Endothelial cell of umbilical vein (primary cell): ENCODE results near the gene BHLHE23. TPM values are rescaled to one million over a fixed set of nuclear protein-coding genes. Genes with fewer than 3 reads are reported as not detected.

Source experiments
- BruUV-seq: library from RNA; stranded (reverse); fragments of 400-500 nt; replicated peaks from 2 replicates; lab custom pipeline; 2021; lab: Mats Ljungman, UMichigan
- CTCF ChIA-PET: fragments of 300-600, 350-600 bp; sonication (Branson Sonifier 250); formaldehyde crosslinking; loops from one replicate; lab custom pipeline; 2021; ENCODE audit warnings: antibody characterized with exemption, inconsistent platforms; lab: Charles Lee
- POLR2A ChIA-PET: fragments of 300-600, 350-600 bp; sonication (Branson Sonifier 250); formaldehyde crosslinking; loops from one replicate; lab custom pipeline; 2021; ENCODE audit warnings: antibody characterized with exemption, inconsistent platforms; lab: Charles Lee
- DNase-seq: peaks from one replicate; pipeline ENCODE4 v3.0.0-alpha.2; 2011; ENCODE audit warnings: low read depth, low spot score
- FAIRE-seq: peaks from 2 replicates; lab custom pipeline; 2011; peaks lifted over from hg19 to GRCh38; lab: Jason Lieb, UNC
- H2AFZ ChIP-seq: 2 replicates; pipeline ENCODE4 v1.6.0; 2012; ENCODE audit warnings: low read depth, low read length, control low read depth, inconsistent platforms
- H3K27ac ChIP-seq: 2 replicates; pipeline ENCODE4 v1.5.1; 2011; ENCODE audit warnings: low read depth, mild to moderate bottlenecking, control low read depth, low read length, moderate library complexity; ENCODE audit not compliant: insufficient read depth
- H3K27me3 ChIP-seq, 2 experiments: 2 replicates each; pipeline versions ENCODE4 v1.6.0 to v1.6.1; 2011; ENCODE audit warnings: low read length in 2 of 2, mixed read lengths in 1 of 2; ENCODE audit not compliant: control insufficient read depth in 2 of 2, insufficient read depth in 2 of 2
- H3K36me3 ChIP-seq, 2 experiments: 2 replicates in 1 of 2; 3 replicates in 1 of 2; pipeline ENCODE4 v1.5.1; 2011; ENCODE audit warnings: low read length in 2 of 2, mild to moderate bottlenecking in 1 of 2, moderate library complexity in 1 of 2; ENCODE audit not compliant: control insufficient read depth in 2 of 2, insufficient read depth in 2 of 2; ENCODE audit errors: extremely low read depth in 1 of 2
- H3K4me1 ChIP-seq: 3 replicates; pipeline ENCODE4 v1.5.1; 2011; ENCODE audit warnings: mild to moderate bottlenecking, low read length; ENCODE audit not compliant: control insufficient read depth, insufficient read depth; ENCODE audit errors: extremely low read depth
- H3K4me2 ChIP-seq: 2 replicates; pipeline ENCODE4 v1.6.1; 2011; ENCODE audit warnings: low read length, control low read depth, mixed read lengths; ENCODE audit not compliant: insufficient read depth
- H3K4me3 ChIP-seq, 3 experiments: fragments of 200-600 bp in 1 of 3; sonication (generic), shearing (Covaris generic) in 1 of 3; replicated peaks in 1 of 3; 2 replicates each; pipeline ENCODE4 v1.5.1; 2011 to 2016; ENCODE audit warnings: control low read depth in 3 of 3, low read length in 3 of 3, mild to moderate bottlenecking in 2 of 3, inconsistent platforms in 1 of 3, low read depth in 1 of 3, moderate library complexity in 1 of 3; ENCODE audit not compliant: insufficient read depth in 1 of 3
- H3K79me2 ChIP-seq: 2 replicates; pipeline ENCODE4 v1.6.0; 2012; ENCODE audit warnings: low read length, inconsistent platforms; ENCODE audit not compliant: control insufficient read depth, insufficient read depth
- H3K9ac ChIP-seq: replicated peaks from 2 replicates; pipeline ENCODE3; 2011; ENCODE audit warnings: low read length, control low read depth; ENCODE audit not compliant: insufficient read depth; ENCODE audit errors: extremely low read depth
- H3K9me1 ChIP-seq: replicated peaks from 3 replicates; pipeline ENCODE4 v1.6.0; 2011; ENCODE audit warnings: mild to moderate bottlenecking, low read length; ENCODE audit not compliant: control insufficient read depth, insufficient read depth; ENCODE audit errors: extremely low read depth
- H3K9me3 ChIP-seq: replicated peaks from 2 replicates; pipeline ENCODE4 v1.5.1; 2012; ENCODE audit warnings: low read length, inconsistent platforms; ENCODE audit not compliant: control insufficient read depth, insufficient read depth
- H4K20me1 ChIP-seq: replicated peaks from 2 replicates; pipeline ENCODE3; 2011; ENCODE audit warnings: mild to moderate bottlenecking, low read length; ENCODE audit not compliant: control insufficient read depth, insufficient read depth; ENCODE audit errors: extremely low read depth
- CTCF ChIP-seq, 2 donors: IDR thresholded peaks; 1 replicate in 1 of 2; 2 replicates in 1 of 2; pipeline ENCODE4 v1.5.1; 2011; ENCODE audit warnings: low read length in 2 of 2, mild to moderate bottlenecking in 2 of 2, moderate library complexity in 2 of 2, control low read depth in 1 of 2, inconsistent platforms in 1 of 2, low read depth in 1 of 2; ENCODE audit not compliant: insufficient read depth in 1 of 2; ENCODE audit errors: extremely low read depth in 1 of 2
- EZH2 ChIP-seq: IDR thresholded peaks from 2 replicates; pipeline ENCODE4 v1.6.1; 2012; ENCODE audit warnings: borderline replicate concordance, low read depth, mild to moderate bottlenecking, moderate library complexity, low read length, inconsistent platforms; ENCODE audit not compliant: severe bottlenecking
- FOS ChIP-seq: IDR thresholded peaks from 2 replicates; pipeline ENCODE4 v1.6.1; 2011; ENCODE audit warnings: mild to moderate bottlenecking, low read length, moderate library complexity, borderline replicate concordance; ENCODE audit not compliant: insufficient read depth
- GATA2 ChIP-seq: IDR thresholded peaks from 2 replicates; pipeline ENCODE4 v1.7.0; 2011; ENCODE audit warnings: low read depth, mild to moderate bottlenecking, moderate library complexity, mixed read lengths, low read length; ENCODE audit not compliant: insufficient read length, insufficient read depth
- JUN ChIP-seq: IDR thresholded peaks from 2 replicates; pipeline ENCODE4 v1.6.1; 2011; ENCODE audit warnings: borderline replicate concordance, low read depth; ENCODE audit not compliant: insufficient read length, insufficient read depth
- MAX ChIP-seq: IDR thresholded peaks from 2 replicates; pipeline ENCODE4 v1.6.1; 2011; ENCODE audit not compliant: insufficient read depth, insufficient read length
- MYC ChIP-seq: IDR thresholded peaks from one replicate; pipeline ENCODE4 v1.6.1; 2011; ENCODE audit warnings: mild to moderate bottlenecking, low read depth, low read length
- POLR2A ChIP-seq: IDR thresholded peaks from 2 replicates; pipeline ENCODE4 v1.6.1; 2012; ENCODE audit warnings: low read depth, mild to moderate bottlenecking, control low read depth, low read length
- POLR2AphosphoS5 ChIP-seq: IDR thresholded peaks from 2 replicates; pipeline ENCODE4 v1.6.1; 2012; ENCODE audit warnings: low read depth, mild to moderate bottlenecking, control low read depth, low read length, moderate library complexity; ENCODE audit not compliant: insufficient read depth
- dilution Hi-C: fragments of 300-500 bp; cut with MboI; formaldehyde crosslinking; loops from one replicate; pipeline ENCODE4 v1.15.0; 2019; ENCODE audit warnings: low sequenced_read_pairs; ENCODE audit not compliant: extremely low pct_ligation_motif_present
- intact Hi-C: fragments of 100-400 bp; cut with micrococcal nuclease; formaldehyde crosslinking; loops from one replicate; pipeline ENCODE4 v1.10.0; 2022
- polyA plus RNA-seq, 4 experiments: library from polyadenylated mRNA; depleted of rRNA in 3 of 4; stranded (reverse) in 3 of 4; unstranded in 1 of 4; fragments of >200 nt; gene quantifications; 2 replicates each; pipeline versions ENCODE4 v1.2.1 to v1.2.3, GENCODE V29; 2011 to 2012; ENCODE audit warnings: missing spikeins in 1 of 4
- total RNA-seq: library from RNA; stranded (reverse); gene quantifications from 2 replicates; pipeline ENCODE4 v1.2.3, GENCODE V29; 2021

BHLHE23 gene
- total and polyA plus RNA-seq, 2 donors (not counting 3 experiments of a cell fraction or from before 2014, with no cell fraction given) = not detected

DNA sequence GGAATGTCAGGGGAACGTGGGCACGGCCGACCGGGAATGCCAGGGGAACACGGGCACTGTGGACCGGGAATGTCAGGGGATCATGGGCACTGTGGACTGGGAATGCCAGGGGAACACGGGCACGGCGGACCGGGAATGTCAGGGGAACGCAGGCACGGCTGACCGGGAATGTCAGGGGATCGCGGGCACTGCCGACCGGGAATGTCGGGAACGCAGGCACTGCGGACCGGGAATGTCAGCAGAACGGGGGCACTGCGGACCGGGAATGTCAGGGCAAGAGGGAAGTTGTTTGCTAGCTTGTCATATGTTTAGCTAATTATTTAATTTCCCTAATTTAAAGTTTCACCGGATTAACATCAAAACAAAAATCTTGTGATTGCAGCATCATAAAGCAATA lies 37.4 kb upstream of the BHLHE23 start:
- no peak for TF ChIP-seq FOS
- no peak for TF ChIP-seq JUN
- no peak for TF ChIP-seq MYC
- no peak for TF ChIP-seq POLR2A
- TF ChIP-seq POLR2AphosphoS5 = no peak
- TF ChIP-seq MAX = no peak
- TF ChIP-seq EZH2 = no peak
- TF ChIP-seq CTCF (IDR thresholded peaks at IDR 0.05; ENCODE audit: extremely low read depth in 1 of 2, insufficient read depth in 1 of 2, low read depth in 1 of 2, low read length in 2 of 2) = no peak
- no peak for TF ChIP-seq GATA2
- dilution Hi-C loops (no loop called here), intact Hi-C loops (no loop called here)
- Histone ChIP-seq H4K20me1 (no peaks in the 10 kb centered on the region), H3K27ac (no peak overlapping the region), H3K9ac (no peak overlapping the region), H3K9me1 (no peaks in the 10 kb centered on the region), H3K9me3 (no peaks in the 10 kb centered on the region), H3K4me2 (no peak overlapping the region), H3K79me2 (no peaks in the 10 kb centered on the region), H3K4me3 (no peak overlapping the region), H3K4me1 (no peaks in the 10 kb centered on the region), H2AFZ (no peak overlapping the region), H3K36me3 (no peaks in the 10 kb centered on the region), H3K27me3 (peaks cover 5 to 8% of the 10 kb centered on the region in 2 experiments)
- CTCF ChIA-PET = interaction anchor here (0.9 kb wide), 1 partner anchor 11 kb away, joined by 5 read pairs; no protein-coding TSS in a partner anchor
- FAIRE-seq (no peak), DNase-seq (no peak)
- BruUV-seq = no TSS peak
- POLR2A ChIA-PET = no interaction called here
